Stimulated activated naive B cell treated with anti-CD40 and anti-IgM and Interleukin-4, amounts not matched to agents 10 μg/mL and 1 μg/mL and 100 μg/mL, for 72 hours (primary cell): ENCODE measurements around the gene COG1.
A peak's percentile ranks its signal among the peaks of the same experiment; 100 is the strongest.
"Not testable (repeated sequence)": the region's sequence is repeated elsewhere in the genome, so short reads cannot be mapped to it uniquely, and the experiment has no call there.

ENCODE experiments used
- ATAC-seq, 2 donors: fragments of 150-1000 bp; cut with Tn5 transposase; replicated peaks; 2 replicates each; pipeline ENCODE4 v1.10.0; 2021; ENCODE audit warnings: moderate library complexity in 1 of 2
- DNase-seq: peaks from one replicate; pipeline ENCODE4 v3.0.0; 2021
- H3K27ac Mint-ChIP-seq: one replicate; pipeline ENCODE4 v1.8.0; 2022; ENCODE audit warnings: mild to moderate bottlenecking, mixed read lengths
- H3K27me3 Mint-ChIP-seq, 2 donors: one replicate each; pipeline ENCODE4 v1.8.0; 2022; ENCODE audit warnings: mixed read lengths in 2 of 2
- H3K36me3 Mint-ChIP-seq, 2 donors: one replicate each; pipeline ENCODE4 v1.8.0; 2022; ENCODE audit warnings: mixed read lengths in 2 of 2, mild to moderate bottlenecking in 1 of 2
- H3K4me1 Mint-ChIP-seq, 2 donors: one replicate each; pipeline ENCODE4 v1.8.0; 2022; ENCODE audit warnings: mixed read lengths in 2 of 2, mild to moderate bottlenecking in 1 of 2
- H3K4me3 Mint-ChIP-seq, 2 donors: one replicate each; pipeline ENCODE4 v1.8.0; 2022; ENCODE audit warnings: mild to moderate bottlenecking in 2 of 2, mixed read lengths in 2 of 2, moderate library complexity in 1 of 2
- H3K9me3 Mint-ChIP-seq, 2 donors: one replicate each; pipeline ENCODE4 v1.8.0; 2022; ENCODE audit warnings: mixed read lengths in 2 of 2, mild to moderate bottlenecking in 1 of 2

COG1 gene, protein sequence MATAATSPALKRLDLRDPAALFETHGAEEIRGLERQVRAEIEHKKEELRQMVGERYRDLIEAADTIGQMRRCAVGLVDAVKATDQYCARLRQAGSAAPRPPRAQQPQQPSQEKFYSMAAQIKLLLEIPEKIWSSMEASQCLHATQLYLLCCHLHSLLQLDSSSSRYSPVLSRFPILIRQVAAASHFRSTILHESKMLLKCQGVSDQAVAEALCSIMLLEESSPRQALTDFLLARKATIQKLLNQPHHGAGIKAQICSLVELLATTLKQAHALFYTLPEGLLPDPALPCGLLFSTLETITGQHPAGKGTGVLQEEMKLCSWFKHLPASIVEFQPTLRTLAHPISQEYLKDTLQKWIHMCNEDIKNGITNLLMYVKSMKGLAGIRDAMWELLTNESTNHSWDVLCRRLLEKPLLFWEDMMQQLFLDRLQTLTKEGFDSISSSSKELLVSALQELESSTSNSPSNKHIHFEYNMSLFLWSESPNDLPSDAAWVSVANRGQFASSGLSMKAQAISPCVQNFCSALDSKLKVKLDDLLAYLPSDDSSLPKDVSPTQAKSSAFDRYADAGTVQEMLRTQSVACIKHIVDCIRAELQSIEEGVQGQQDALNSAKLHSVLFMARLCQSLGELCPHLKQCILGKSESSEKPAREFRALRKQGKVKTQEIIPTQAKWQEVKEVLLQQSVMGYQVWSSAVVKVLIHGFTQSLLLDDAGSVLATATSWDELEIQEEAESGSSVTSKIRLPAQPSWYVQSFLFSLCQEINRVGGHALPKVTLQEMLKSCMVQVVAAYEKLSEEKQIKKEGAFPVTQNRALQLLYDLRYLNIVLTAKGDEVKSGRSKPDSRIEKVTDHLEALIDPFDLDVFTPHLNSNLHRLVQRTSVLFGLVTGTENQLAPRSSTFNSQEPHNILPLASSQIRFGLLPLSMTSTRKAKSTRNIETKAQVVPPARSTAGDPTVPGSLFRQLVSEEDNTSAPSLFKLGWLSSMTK

DNA sequence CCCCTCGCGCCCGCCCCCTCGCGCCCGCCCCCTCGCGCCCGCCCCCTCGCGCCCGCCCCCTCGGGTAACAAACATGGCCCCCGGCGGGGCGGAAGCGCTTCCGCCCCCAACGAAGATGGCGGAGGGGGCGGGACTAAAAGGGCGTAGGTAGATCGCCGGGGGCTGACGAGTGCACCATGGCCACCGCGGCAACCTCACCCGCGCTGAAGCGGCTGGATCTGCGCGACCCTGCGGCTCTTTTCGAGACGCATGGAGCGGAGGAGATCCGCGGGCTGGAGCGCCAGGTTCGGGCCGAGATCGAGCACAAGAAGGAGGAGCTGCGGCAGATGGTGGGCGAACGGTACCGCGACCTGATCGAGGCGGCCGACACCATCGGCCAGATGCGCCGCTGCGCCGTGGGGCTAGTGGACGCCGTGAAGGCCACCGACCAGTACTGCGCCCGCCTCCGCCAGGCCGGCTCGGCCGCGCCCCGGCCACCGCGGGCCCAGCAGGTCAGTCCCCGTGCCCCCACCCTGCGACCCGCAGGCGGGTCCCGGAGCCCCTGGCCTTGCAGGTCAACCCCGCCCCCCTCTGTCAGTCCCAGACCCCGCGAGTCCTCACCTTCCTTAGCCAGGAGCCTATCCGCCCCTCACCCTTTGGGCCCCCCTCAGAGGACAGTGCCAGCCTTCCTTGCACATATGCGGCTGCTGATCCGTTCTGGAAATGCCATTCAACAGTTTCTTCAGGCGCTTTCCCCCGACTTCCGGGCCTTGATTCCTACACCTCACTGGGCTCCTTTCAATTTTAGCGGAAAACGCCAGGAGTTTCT lies at the start of gene COG1:
Gene COG1 (plus strand): TSS at position 162 of the 808 bp plus-strand sequence. CDS start 15 bp downstream, at position 177.
- H3K27me3 Mint-ChIP-seq: no peaks in the 10 kb centered on the region
- peaks cover 11 to 25% of the 10 kb centered on the region in 2 donors for H3K4me1 Mint-ChIP-seq
- peak; percentile 82 to 85 for ATAC-seq
- peaks cover 17% of the 10 kb centered on the region in 2 donors for H3K36me3 Mint-ChIP-seq
- peak within 1 kb of the TSS; percentile 92 to 97 for H3K4me3 Mint-ChIP-seq
- peak; percentile 52 for DNase-seq
- no peaks in the 10 kb centered on the region for H3K9me3 Mint-ChIP-seq
- peak within 1 kb of the TSS; percentile 97 for H3K27ac Mint-ChIP-seq

DNA sequence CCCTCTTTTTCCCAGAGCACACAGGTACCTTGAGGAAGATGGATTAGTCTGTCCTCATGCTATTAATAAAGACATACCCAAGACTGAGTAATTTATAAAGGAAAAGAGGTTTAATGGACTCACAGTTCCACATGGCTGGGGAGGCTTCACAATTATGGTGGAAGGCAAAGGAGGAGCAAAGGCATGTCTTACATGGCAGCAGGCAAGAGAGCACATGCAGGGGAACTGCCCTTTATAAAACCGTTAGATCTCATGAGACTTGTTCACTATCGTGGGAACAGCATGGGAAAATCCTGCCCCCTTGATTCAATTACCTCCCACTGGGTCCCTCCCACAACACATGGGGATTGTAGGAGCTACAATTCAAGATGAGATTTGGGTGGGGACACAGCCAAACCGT lies 48.6 kb upstream of the COG1 start:
- Mint-ChIP-seq H3K27me3 (peaks cover 19 to 40% of the 10 kb centered on the region in 2 donors), H3K4me1 (peaks cover 13 to 14% of the 10 kb centered on the region in 2 donors), H3K36me3 (peaks cover 5 to 38% of the 10 kb centered on the region in 2 donors), H3K9me3 (peaks cover 13 to 19% of the 10 kb centered on the region in 2 donors)
- not testable (repeated sequence) for DNase-seq, H3K4me3 Mint-ChIP-seq, ATAC-seq, H3K27ac Mint-ChIP-seq

DNA sequence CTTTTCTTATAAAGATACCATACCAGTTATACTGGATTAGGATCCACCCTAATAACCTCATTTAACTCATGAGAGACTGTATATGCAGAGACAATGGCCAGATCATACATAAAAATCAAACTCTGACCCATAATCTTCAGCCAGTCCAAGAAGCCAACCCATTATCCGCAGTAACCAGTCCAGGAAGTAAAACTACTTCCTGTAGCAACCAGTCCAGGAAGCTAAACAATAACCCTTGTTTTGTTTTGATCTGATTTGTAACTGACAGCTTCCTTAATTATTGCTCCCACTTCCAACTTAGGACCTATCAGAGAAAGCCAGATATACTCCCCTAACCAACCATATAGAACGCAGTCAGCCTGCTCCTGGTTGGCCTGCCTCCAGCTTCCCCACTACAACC lies 47.2 kb upstream of the COG1 start:
- peak overlapping the region; percentile 57 for H3K27ac Mint-ChIP-seq
- peaks cover 15 to 35% of the 10 kb centered on the region in 2 donors for H3K27me3 Mint-ChIP-seq
- H3K9me3 Mint-ChIP-seq: peaks cover 16 to 28% of the 10 kb centered on the region in 2 donors
- no peak for ATAC-seq
- no peak overlapping the region for H3K4me3 Mint-ChIP-seq
- peaks cover 16 to 18% of the 10 kb centered on the region in 2 donors for H3K4me1 Mint-ChIP-seq
- H3K36me3 Mint-ChIP-seq: peaks cover 7 to 46% of the 10 kb centered on the region in 2 donors
- DNase-seq: no peak

DNA sequence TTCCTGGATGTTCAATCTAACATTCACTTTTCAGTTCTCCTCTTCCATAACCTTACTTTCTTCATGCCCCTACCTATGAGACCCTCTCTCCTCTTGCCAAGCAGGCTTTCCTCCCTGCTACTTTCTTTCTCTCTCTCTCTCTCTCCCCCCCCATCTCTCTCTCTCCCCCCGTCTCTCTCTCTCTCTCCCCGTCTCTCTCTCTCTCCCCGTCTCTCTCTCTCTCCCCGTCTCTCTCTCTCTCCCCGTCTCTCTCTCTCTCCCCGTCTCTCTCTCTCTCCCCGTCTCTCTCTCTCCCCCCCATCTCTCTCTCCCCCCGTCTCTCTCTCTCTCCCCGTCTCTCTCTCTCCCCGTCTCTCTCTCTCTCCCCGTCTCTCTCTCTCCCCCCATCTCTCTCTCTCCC lies 45.1 kb upstream of the COG1 start:
- peaks cover 17 to 56% of the 10 kb centered on the region in 2 donors for H3K36me3 Mint-ChIP-seq
- H3K4me3 Mint-ChIP-seq: peak overlapping the region in 1 of 2 donors; percentile 10
- not testable (repeated sequence) for H3K27ac Mint-ChIP-seq, ATAC-seq, DNase-seq
- peaks cover 11 to 31% of the 10 kb centered on the region in 2 donors for H3K27me3 Mint-ChIP-seq
- peaks cover 19 to 38% of the 10 kb centered on the region in 2 donors for H3K9me3 Mint-ChIP-seq
- peaks cover 32 to 34% of the 10 kb centered on the region in 2 donors for H3K4me1 Mint-ChIP-seq

DNA sequence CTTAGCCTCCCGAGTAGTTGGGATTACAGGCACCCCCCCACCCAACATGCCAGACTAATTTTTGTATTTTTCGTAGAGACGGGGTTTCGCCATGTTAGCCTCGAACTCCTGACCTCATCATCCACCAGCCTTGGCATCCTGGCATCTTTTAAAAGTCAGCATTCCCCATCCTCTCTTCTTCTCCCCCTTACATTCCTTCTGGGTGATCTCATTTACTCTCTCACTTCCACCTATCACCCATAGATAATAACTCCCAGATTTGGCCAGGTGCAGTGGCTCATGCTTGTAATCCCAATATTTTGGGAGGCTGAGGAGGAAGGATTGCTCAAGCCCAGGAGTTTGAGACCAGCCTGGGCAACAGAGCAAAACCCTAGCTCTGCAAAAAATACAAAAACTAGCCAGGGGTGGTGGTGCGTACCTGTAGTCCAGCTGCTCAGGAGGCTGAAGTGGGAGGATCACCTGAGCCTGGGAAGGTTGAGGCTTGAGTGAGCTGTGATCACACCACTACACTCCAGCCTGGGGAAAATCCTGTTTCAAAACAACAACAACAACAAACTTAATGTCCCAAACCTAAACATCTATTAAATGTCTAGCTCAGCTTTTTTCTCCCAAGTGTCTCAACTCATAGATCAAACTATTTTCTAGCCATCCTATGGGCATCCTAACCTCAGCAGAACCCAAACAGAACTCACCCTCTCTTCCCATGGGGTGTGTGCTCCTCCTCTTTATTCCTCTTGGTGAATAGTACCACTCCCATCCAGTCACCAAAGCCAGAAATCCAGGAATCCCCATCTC lies 44.1 kb upstream of the COG1 start:
- Mint-ChIP-seq H3K36me3 (peaks cover 16 to 52% of the 10 kb centered on the region in 2 donors), H3K27me3 (peaks cover 5 to 31% of the 10 kb centered on the region in 2 donors), H3K4me3 (no peak overlapping the region), H3K27ac (peak overlapping the region; percentile 27), H3K9me3 (peaks cover 15 to 38% of the 10 kb centered on the region in 2 donors), H3K4me1 (peaks cover 30 to 33% of the 10 kb centered on the region in 2 donors)
- ATAC-seq: no peak
- no peak for DNase-seq

DNA sequence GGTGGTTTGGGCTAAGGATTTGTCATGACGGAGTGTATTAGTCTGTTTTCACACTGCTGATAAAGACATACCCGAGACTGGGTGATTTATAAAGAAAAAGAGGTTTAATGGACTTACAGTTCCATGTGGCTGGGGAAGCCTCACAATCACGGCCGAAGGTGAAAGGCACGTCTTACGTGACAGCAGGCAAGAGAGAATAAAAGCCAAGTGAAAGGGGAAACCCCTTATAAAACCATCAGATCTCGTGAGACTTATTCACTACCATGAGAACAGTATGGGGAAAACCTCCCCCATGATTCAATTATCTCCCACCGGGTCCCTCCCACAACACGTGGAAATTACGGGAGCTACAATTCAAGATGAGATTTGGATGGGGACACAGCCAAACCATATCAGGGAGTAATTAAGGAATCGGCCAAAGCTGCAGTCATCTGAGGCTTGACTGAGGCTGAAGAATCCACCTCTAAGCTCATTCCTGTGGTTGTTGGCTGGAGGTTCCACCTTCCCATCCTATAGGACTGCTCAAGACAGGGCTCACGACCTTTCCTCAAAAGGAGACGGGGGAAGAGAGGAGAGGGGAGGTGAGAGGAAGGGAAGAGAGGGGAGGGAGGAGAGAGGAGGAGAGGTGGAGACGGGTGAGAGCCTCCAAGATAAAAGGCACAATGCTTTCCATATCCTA lies 42.1 kb upstream of the COG1 start:
- ATAC-seq (peak in 1 of 2 donors; percentile 11), DNase-seq (peak; percentile 34)
- peak overlapping the region; percentile 34 to 77 for H3K4me3 Mint-ChIP-seq
- peak overlapping the region; percentile 96 for H3K27ac Mint-ChIP-seq
- peaks cover 5 to 29% of the 10 kb centered on the region in 2 donors for H3K27me3 Mint-ChIP-seq
- peaks cover 8 to 30% of the 10 kb centered on the region in 2 donors for H3K9me3 Mint-ChIP-seq
- peaks cover 37 to 53% of the 10 kb centered on the region in 2 donors for H3K4me1 Mint-ChIP-seq
- H3K36me3 Mint-ChIP-seq: peaks cover 12 to 39% of the 10 kb centered on the region in 2 donors

DNA sequence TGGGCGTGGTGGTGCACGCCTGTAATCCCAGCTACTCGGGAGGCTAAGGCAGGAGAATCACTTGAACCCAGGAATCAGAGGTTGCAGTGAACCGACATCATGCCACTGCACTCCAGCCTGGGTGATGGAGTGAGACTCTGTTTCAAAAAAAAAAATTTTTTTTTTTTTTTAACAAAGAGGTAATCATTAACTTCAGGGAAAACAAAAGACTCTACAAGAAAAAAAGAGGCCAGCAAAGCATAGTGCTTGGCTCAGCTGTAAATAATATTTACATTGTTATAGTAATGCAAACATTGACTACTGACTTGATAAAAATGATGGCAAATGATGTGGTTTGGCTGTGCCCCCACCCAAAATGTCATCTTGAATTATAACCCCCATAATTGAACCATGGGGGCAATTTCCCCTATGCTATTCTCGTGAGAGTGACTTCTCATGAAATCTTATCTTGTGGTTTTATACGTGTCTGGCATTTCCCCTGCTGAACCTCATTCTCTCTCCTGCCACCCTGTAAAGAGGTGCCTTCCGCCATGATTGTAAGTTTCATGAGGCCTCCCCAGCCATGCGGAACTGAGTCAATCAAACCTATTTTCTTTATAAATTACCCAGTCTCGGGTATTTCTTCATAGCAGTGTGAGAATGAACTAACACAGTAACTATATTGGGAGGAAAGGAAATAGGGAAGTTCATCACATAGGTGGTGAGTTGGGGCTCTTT lies 40.8 kb upstream of the COG1 start:
- Mint-ChIP-seq H3K36me3 (peaks cover 12 to 31% of the 10 kb centered on the region in 2 donors), H3K4me1 (peaks cover 43 to 63% of the 10 kb centered on the region in 2 donors), H3K4me3 (peak overlapping the region; percentile 33 to 57), H3K9me3 (peaks cover 6 to 28% of the 10 kb centered on the region in 2 donors), H3K27me3 (peaks cover 0 to 23% of the 10 kb centered on the region in 2 donors), H3K27ac (peak overlapping the region; percentile 96)
- ATAC-seq: peak; percentile 74 to 75
- peak; percentile 72 for DNase-seq

DNA sequence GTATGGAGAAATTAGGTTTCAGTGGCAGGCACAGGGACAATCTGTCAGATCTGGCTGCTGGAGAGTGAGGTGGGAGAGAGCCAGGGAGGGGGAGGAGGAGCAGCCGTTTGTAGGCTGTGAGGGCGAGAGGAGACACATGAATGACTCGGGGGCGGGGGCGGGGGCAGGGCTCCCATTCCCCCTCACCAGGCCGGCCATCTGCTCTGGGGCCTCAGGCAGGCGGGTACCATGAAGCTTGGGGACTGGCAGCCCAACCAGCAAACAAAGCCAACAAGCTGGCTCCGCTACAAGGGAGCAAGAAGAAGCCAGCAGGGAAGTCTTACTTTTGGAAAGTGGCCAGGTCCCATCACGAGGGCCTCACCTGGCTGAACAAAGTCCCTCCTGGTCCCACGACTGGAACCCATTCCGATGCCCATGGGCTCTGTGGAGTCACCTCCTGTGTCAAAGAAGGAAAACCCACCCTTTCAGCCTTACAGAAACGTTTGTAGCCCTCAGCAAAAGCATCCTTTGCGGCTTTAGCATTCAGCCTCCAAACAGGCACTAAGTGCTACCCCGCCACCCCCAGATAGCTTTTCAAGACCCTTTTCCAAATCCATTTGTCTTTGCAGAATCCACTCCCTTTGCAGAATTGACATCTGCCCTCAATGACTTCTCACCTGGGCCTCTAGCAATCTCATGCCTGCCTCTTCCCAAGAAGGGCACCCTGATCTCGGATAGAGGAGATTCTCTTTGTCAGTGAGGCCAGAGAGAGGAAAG lies 37.3 kb upstream of the COG1 start:
- H3K27ac Mint-ChIP-seq: no peak overlapping the region
- H3K36me3 Mint-ChIP-seq: peaks cover 10 to 13% of the 10 kb centered on the region in 2 donors
- H3K4me3 Mint-ChIP-seq: peak overlapping the region in 1 of 2 donors; percentile 18
- DNase-seq (no peak), ATAC-seq (no peak)
- H3K27me3 Mint-ChIP-seq: peaks cover 17 to 23% of the 10 kb centered on the region in 2 donors
- H3K4me1 Mint-ChIP-seq: peaks cover 48 to 65% of the 10 kb centered on the region in 2 donors
- peaks cover 4 to 10% of the 10 kb centered on the region in 2 donors for H3K9me3 Mint-ChIP-seq

DNA sequence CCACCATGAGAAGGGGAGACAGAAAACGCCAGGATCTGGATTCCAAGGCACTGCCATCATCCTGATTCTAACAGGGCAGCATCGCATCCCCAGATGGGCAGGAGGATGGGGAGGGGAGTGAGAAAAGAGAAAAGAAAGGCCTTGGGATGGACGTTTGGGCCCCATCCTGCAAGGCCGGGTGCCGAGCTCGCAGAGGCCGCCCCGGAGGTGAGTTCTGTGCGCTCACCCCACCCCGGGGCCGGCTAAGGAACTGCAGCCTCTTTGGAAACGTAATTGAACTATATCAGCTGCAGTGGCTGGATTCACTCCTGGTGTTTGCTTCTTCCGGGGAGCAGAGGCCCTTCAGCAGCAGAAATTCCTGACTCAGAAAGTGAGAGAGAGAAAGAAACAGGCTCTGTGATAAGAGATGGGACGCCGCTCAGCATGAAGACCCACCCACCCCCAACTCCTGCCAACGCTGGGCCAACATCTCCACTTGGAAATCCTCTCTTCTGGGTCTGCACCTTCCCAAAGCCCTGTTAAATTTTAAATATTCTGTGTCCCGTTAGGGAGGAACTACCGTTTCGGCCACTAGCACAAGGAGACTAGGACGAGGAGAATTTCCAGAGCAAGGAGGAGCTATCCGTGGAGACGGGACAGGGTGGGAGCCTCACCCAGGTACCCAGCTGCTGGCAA lies 36.6 kb upstream of the COG1 start:
- H3K36me3 Mint-ChIP-seq: peaks cover 4 to 6% of the 10 kb centered on the region in 2 donors
- peak; percentile 43 to 56 for ATAC-seq
- peak; percentile 40 for DNase-seq
- no peak overlapping the region for H3K27ac Mint-ChIP-seq
- H3K4me1 Mint-ChIP-seq: peaks cover 41 to 58% of the 10 kb centered on the region in 2 donors
- H3K27me3 Mint-ChIP-seq: peaks cover 24 to 31% of the 10 kb centered on the region in 2 donors
- peak overlapping the region in 1 of 2 donors; percentile 18 for H3K4me3 Mint-ChIP-seq
- peaks cover 2 to 3% of the 10 kb centered on the region in 2 donors for H3K9me3 Mint-ChIP-seq

DNA sequence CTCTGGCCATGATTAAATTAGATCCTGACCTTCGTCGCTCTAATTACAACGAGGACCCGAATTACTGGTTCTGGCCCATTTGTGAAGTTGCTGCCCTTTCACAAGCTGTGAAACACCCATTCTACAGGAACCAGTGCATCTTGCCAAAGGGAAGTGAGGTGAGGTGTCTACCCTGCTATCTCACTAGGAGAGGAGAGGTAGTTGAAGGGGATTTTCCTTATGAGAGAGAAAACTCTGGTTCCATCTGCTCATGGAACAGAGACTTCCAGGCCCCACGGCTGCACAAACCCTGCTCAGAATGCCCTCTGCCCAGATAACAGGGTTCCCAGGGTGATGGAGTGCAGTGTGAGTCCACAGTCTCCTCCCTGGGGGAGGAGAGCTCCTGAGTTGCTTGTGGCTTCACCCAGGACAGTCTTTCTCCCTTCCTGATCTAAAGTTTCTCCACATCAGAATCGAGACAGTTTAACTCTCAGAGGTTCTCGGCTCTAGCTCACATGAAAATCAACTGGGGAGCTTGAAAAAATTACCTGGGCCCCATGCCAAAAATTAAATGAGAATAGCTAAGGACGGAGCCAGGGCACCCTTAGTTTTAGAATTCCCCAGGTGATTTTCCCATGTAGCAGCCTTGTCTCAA lies 35.9 kb upstream of the COG1 start:
- peak overlapping the region in 1 of 2 donors; percentile 21 for H3K4me3 Mint-ChIP-seq
- peak overlapping the region; percentile 81 for H3K27ac Mint-ChIP-seq
- DNase-seq: no peak
- H3K9me3 Mint-ChIP-seq: peaks cover 0 to 2% of the 10 kb centered on the region in 2 donors
- ATAC-seq: peak in 1 of 2 donors; percentile 59
- H3K27me3 Mint-ChIP-seq: peaks cover 27 to 33% of the 10 kb centered on the region in 2 donors
- H3K4me1 Mint-ChIP-seq: peaks cover 37 to 53% of the 10 kb centered on the region in 2 donors
- peaks cover 3 to 4% of the 10 kb centered on the region in 2 donors for H3K36me3 Mint-ChIP-seq
